ENCODE results near the gene NUDT16. TPM values are rescaled to one million over a fixed set of nuclear protein-coding genes. Genes with fewer than 3 reads are reported as not detected.

The NUDT16 gene
- total RNA-seq, 4 donors from 2014 or later: 12.6 to 28.1 (median 16.4) TPM

GRCh38 chr3:131403216-131403895 lies 21.8 kb downstream of the NUDT16 start:
- Histone ChIP-seq H3K36me3 (no peaks in the 10 kb centered on the region), H3K4me1 (no peaks in the 10 kb centered on the region), H3K27me3 (no peaks in the 10 kb centered on the region), H3K9me3 (no peaks in the 10 kb centered on the region), H3K4me3 (no peak overlapping the region), H3K27ac (no peak overlapping the region)
- no peak for DNase-seq
- TF ChIP-seq CTCF (IDR thresholded peaks at IDR 0.05) (no peak), POLR2A (IDR thresholded peaks at IDR 0.05) (no peak)
- intact Hi-C loops (cut with DNase I; ENCODE audit: low total_unique reads): no loop called here

- H3K27ac ChIP-seq: no peak overlapping the region
- no peaks in the 10 kb centered on the region for H3K4me1 ChIP-seq
- H3K4me3 ChIP-seq: no peak overlapping the region
- no peaks in the 10 kb centered on the region for H3K27me3 ChIP-seq
- TF ChIP-seq CTCF (IDR thresholded peaks at IDR 0.05): no peak
- no peak for TF ChIP-seq POLR2A (IDR thresholded peaks at IDR 0.05)
- no peak for DNase-seq
- no peaks in the 10 kb centered on the region for H3K9me3 ChIP-seq
- no peaks in the 10 kb centered on the region for H3K36me3 ChIP-seq
- intact Hi-C loops (cut with DNase I; ENCODE audit: low total_unique reads): no loop called here
These were observed 23.8 kb downstream of the NUDT16 start for GRCh38 chr3:131405411-131405810.

GRCh38 chr3:131406274-131406673 lies 24.7 kb downstream of the NUDT16 start:
- no peaks in the 10 kb centered on the region for H3K9me3 ChIP-seq
- no peaks in the 10 kb centered on the region for H3K4me1 ChIP-seq
- TF ChIP-seq POLR2A (IDR thresholded peaks at IDR 0.05): no peak
- no peak for TF ChIP-seq CTCF (IDR thresholded peaks at IDR 0.05)
- no peak overlapping the region for H3K27ac ChIP-seq
- no peaks in the 10 kb centered on the region for H3K27me3 ChIP-seq
- intact Hi-C loops (cut with DNase I; ENCODE audit: low total_unique reads): no loop called here
- no peak for DNase-seq
- H3K36me3 ChIP-seq: no peaks in the 10 kb centered on the region
- no peak overlapping the region for H3K4me3 ChIP-seq

GRCh38 chr3:131417751-131418150 lies 36.2 kb downstream of the NUDT16 start:
- no peak overlapping the region for H3K27ac ChIP-seq
- no peaks in the 10 kb centered on the region for H3K4me1 ChIP-seq
- H3K27me3 ChIP-seq: no peaks in the 10 kb centered on the region
- no peaks in the 10 kb centered on the region for H3K9me3 ChIP-seq
- intact Hi-C loops (cut with DNase I; ENCODE audit: low total_unique reads): no loop called here
- DNase-seq: no peak
- TF ChIP-seq CTCF (IDR thresholded peaks at IDR 0.05) (no peak), POLR2A (IDR thresholded peaks at IDR 0.05) (no peak)
- H3K4me3 ChIP-seq: no peak overlapping the region
- H3K36me3 ChIP-seq: no peaks in the 10 kb centered on the region

GRCh38 chr3:131421301-131421700 lies 39.7 kb downstream of the NUDT16 start:
- Histone ChIP-seq H3K4me1 (no peaks in the 10 kb centered on the region), H3K9me3 (no peaks in the 10 kb centered on the region), H3K4me3 (no peak overlapping the region), H3K27ac (no peak overlapping the region), H3K36me3 (no peaks in the 10 kb centered on the region), H3K27me3 (no peaks in the 10 kb centered on the region)
- no peak for TF ChIP-seq CTCF (IDR thresholded peaks at IDR 0.05)
- no peak for TF ChIP-seq POLR2A (IDR thresholded peaks at IDR 0.05)
- intact Hi-C loops (cut with DNase I; ENCODE audit: low total_unique reads): no loop called here
- DNase-seq: no peak

Data from uterus (tissue), 4 donors.